ENCODE data around the gene MAP3K5. TPM values are rescaled to one million over a fixed set of nuclear protein-coding genes. Genes with fewer than 3 reads are reported as not detected.

MAP3K5 gene
- total and polyA plus RNA-seq, 2 of the 8 experiments (the other 6 are each of a cell fraction or from before 2014, with no cell fraction given): 0.63 to 2.6 TPM

- no peak overlapping the region for H3K18ac ChIP-seq (ENCODE audit: extremely low read depth, low read length)
- H3K23ac ChIP-seq (ENCODE audit: insufficient read length): no peak overlapping the region
- H3K36me3 ChIP-seq (ENCODE audit: control insufficient read depth in 2 of 4, insufficient read depth in 4 of 4, low read length in 3 of 4): no peaks in the 10 kb centered on the region
- H4K20me1 ChIP-seq (replicated peaks in 1 of 2; ENCODE audit: control insufficient read depth in 1 of 2, insufficient read depth in 2 of 2, low read length in 2 of 2): no peaks in the 10 kb centered on the region
- no peak overlapping the region for H4K91ac ChIP-seq (replicated peaks; ENCODE audit: insufficient read length, low read length)
- no peak overlapping the region for H3K9ac ChIP-seq (replicated peaks in 1 of 4; ENCODE audit: extremely low read depth in 1 of 4, low read depth in 3 of 4, low read length in 3 of 4)
- DNase-seq (ENCODE audit: low read depth in 1 of 2, low spot score in 2 of 2): no peak
- no peak overlapping the region for H2AFZ ChIP-seq (ENCODE audit: low read length)
- H3K4me2 ChIP-seq (ENCODE audit: insufficient read depth in 1 of 2, low read depth in 2 of 2, low read length in 2 of 2): no peak overlapping the region
- no peaks in the 10 kb centered on the region for H3K79me2 ChIP-seq (ENCODE audit: control insufficient read depth in 1 of 2, insufficient read depth in 2 of 2, low read length in 2 of 2)
- H3K9me3 ChIP-seq (ENCODE audit: insufficient read depth in 2 of 2, low read depth in 1 of 2, low read length in 1 of 2): no peaks in the 10 kb centered on the region
- no peaks in the 10 kb centered on the region for H3K23me2 ChIP-seq (ENCODE audit: low read depth, low read length)
- H4K8ac ChIP-seq (ENCODE audit: extremely low read depth, insufficient read depth, low read length): no peak overlapping the region
- peaks cover 0 to 2% (median 0%) of the 10 kb centered on the region in 4 experiments; a peak in 1 of 7 replicates for H3K4me1 ChIP-seq (replicated peaks in 1 of 4; ENCODE audit: control insufficient read depth in 3 of 4, insufficient read depth in 4 of 4, low read length in 3 of 4)
- no peak overlapping the region for H2BK15ac ChIP-seq (ENCODE audit: low read length)
- no peak overlapping the region for H3K14ac ChIP-seq (ENCODE audit: insufficient read length)
- H3K56ac ChIP-seq (replicated peaks; ENCODE audit: insufficient read length, low read depth, low read length): no peak overlapping the region
- H3K79me1 ChIP-seq (ENCODE audit: low read depth, low read length): no peaks in the 10 kb centered on the region
- ChIA-PET POLR2A (ENCODE audit: partially characterized antibody) (no interaction called here), CTCF (ENCODE audit: partially characterized antibody) (no interaction called here)
- no peak overlapping the region for H2BK120ac ChIP-seq (replicated peaks; ENCODE audit: low read depth, low read length)
- no peaks in the 10 kb centered on the region for H3K27me3 ChIP-seq (replicated peaks in 1 of 4; ENCODE audit: control insufficient read depth in 3 of 4, extremely low read depth in 1 of 4, insufficient read depth in 3 of 4, low read length in 3 of 4)
- no peak overlapping the region for H2BK12ac ChIP-seq (ENCODE audit: low read depth, low read length)
- H2AK5ac ChIP-seq (ENCODE audit: low read depth, low read length): no peak overlapping the region
- H4K5ac ChIP-seq (ENCODE audit: insufficient read length, low read depth, low read length): no peak overlapping the region
- H3K27ac ChIP-seq (ENCODE audit: low read depth, low read length): no peak overlapping the region
- H2BK20ac ChIP-seq (ENCODE audit: low read length): no peak overlapping the region
- H3K4me3 ChIP-seq (ENCODE audit: extremely low read depth in 1 of 4, insufficient read depth in 2 of 4, low read depth in 3 of 4, low read length in 4 of 4): no peak overlapping the region
- FAIRE-seq: no peak
- no peak overlapping the region for H3K4ac ChIP-seq (replicated peaks; ENCODE audit: insufficient read length, low read depth, low read length)
- no peak overlapping the region for H2BK5ac ChIP-seq (ENCODE audit: low read depth, low read length)
- WGBS, 2 experiments (ENCODE audit: extremely low coverage in 1 of 2, insufficient coverage in 1 of 2, insufficient read length in 1 of 2, insufficient replicate concordance in 2 of 2, low coverage in 1 of 2, low lambda C conversion rate in 2 of 2, missing lambda C conversion rate in 1 of 2): 88% methylated on average over 2 of the region's 2 CpGs; no CpG with 5 or more reads in 1 of the 2 experiments
- TF ChIP-seq JUN (IDR thresholded peaks at IDR 0.05; ENCODE audit: low read depth, low read length) (no peak), CHD2 (IDR thresholded peaks at IDR 0.05; ENCODE audit: low read length) (no peak)
Observed at GRCh38 chr6:136695412-136695811, 96.9 kb downstream of the MAP3K5 start.

Measured in H1 (cell line).